ENCODE measurements around the gene PUS10.
"Not testable (repeated sequence)": the region's sequence is repeated elsewhere in the genome, so short reads cannot be mapped to it uniquely, and the experiment has no call there.

Gene PUS10

DNA sequence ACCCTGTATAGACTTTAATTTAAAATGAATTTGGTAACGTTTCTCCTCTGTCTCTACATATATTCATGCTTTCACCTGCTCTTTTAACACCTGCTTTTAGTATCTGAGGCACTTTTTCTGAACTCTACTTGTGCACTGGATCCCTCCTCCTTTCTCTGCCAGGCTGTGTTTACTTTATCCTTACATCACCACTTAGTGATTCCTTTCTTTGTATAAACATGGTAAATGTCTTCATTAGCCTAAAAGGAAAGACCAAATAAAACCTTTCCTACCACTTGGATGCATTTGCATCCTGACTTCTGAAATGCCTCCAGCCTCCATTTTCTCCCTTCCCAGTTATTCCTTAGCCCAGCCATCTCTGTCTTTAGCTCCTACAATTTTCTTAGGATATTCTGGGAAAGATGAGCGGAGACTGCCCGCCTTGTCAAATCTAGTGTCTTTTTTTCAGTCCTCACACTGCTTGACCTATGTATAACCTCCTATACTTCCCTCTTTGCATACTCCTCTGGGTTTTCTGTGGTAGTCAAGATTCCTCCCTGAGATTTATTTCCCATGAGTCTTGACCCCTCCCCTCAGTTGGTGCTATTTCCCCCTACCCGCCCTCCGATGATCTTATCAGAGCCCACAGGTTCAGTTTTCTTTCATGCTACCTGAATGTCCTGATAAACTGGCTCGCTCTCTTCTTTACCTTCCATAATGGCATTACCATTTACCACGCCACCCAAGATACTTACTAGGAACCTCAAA, 91.9 kb downstream of the PUS10 start:
- TF ChIP-seq MYC (IDR thresholded peaks at IDR 0.05; ENCODE audit: low read depth, low read length) (no peak), POLR2A (IDR thresholded peaks at IDR 0.05; ENCODE audit: extremely low read depth, insufficient read length) (no peak), MAX (IDR thresholded peaks at IDR 0.05; ENCODE audit: low read depth, low read length) (no peak), CTCF (IDR thresholded peaks at IDR 0.05; ENCODE audit: low read depth, low read length) (no peak)
- H3K4me3 ChIP-seq (ENCODE audit: low read depth, low read length) = no peak overlapping the region
- peak; percentile 49 for DNase-seq (ENCODE audit: low read depth)

- no peak for DNase-seq (ENCODE audit: low read depth)
- no peak overlapping the region for H3K4me3 ChIP-seq (ENCODE audit: low read depth, low read length)
- no peak for TF ChIP-seq POLR2A (IDR thresholded peaks at IDR 0.05; ENCODE audit: extremely low read depth, insufficient read length)
- no peak for TF ChIP-seq CTCF (IDR thresholded peaks at IDR 0.05; ENCODE audit: low read depth, low read length)
- no peak for TF ChIP-seq MYC (IDR thresholded peaks at IDR 0.05; ENCODE audit: low read depth, low read length)
- no peak for TF ChIP-seq MAX (IDR thresholded peaks at IDR 0.05; ENCODE audit: low read depth, low read length)
Measured at GRCh38 chr2:60907329-60907728, 110.7 kb downstream of the PUS10 start.

DNA sequence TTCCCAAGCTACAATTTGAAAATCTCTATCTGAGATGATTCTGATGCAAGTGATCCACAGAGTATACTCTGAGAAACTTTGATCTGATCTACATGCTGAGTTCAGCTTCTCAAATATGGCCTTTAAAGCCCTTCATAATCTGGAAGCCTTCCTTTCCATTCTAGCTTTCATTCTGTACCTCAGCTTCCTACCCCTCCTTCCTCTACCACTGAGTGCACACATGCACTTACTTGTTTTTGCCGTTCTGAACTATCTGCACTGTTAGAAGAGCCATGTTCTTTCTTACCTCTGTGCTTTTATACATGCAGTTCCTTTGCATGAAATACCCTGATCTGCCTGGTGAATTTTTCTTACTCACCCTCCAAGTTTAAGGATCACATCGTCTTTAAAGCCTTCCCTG, 111.7 kb downstream of the PUS10 start:
- H3K4me3 ChIP-seq (ENCODE audit: low read depth, low read length) = no peak overlapping the region
- no peak for DNase-seq (ENCODE audit: low read depth)
- TF ChIP-seq MAX (IDR thresholded peaks at IDR 0.05; ENCODE audit: low read depth, low read length) (no peak), POLR2A (IDR thresholded peaks at IDR 0.05; ENCODE audit: extremely low read depth, insufficient read length) (no peak), CTCF (IDR thresholded peaks at IDR 0.05; ENCODE audit: low read depth, low read length) (no peak), MYC (IDR thresholded peaks at IDR 0.05; ENCODE audit: low read depth, low read length) (no peak)

- not testable (repeated sequence) for DNase-seq (ENCODE audit: low read depth); H3K4me3 ChIP-seq (ENCODE audit: low read depth, low read length)
Measured at GRCh38 chr2:60905867-60906266, 112.2 kb downstream of the PUS10 start.

GRCh38 chr2:60901296-60901695, 116.8 kb downstream of the PUS10 start:
- not testable (repeated sequence) for DNase-seq (ENCODE audit: low read depth); H3K4me3 ChIP-seq (ENCODE audit: low read depth, low read length)

DNA sequence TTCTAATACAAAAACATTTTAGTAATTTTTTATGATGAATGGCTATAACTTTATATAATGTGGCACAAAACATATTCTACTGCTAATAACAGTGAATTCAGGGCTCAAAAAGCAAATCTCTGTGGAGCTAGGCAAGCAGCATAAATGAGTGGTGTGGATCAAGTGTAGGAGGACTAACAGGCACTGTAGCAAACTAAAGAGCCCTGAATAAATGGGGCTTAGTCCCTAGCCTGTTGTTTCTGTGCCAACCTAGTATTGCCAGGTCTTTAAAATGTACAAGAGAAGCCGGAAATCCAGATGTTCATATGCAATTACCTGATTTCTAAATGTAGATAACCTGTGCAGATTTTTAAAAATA, 118.2 kb downstream of the PUS10 start:
- TF ChIP-seq MAX (IDR thresholded peaks at IDR 0.05; ENCODE audit: low read depth, low read length) (no peak), CTCF (IDR thresholded peaks at IDR 0.05; ENCODE audit: low read depth, low read length) (no peak), POLR2A (IDR thresholded peaks at IDR 0.05; ENCODE audit: extremely low read depth, insufficient read length) (no peak), MYC (IDR thresholded peaks at IDR 0.05; ENCODE audit: low read depth, low read length) (no peak)
- H3K4me3 ChIP-seq (ENCODE audit: low read depth, low read length) = no peak overlapping the region
- no peak for DNase-seq (ENCODE audit: low read depth)

DNA sequence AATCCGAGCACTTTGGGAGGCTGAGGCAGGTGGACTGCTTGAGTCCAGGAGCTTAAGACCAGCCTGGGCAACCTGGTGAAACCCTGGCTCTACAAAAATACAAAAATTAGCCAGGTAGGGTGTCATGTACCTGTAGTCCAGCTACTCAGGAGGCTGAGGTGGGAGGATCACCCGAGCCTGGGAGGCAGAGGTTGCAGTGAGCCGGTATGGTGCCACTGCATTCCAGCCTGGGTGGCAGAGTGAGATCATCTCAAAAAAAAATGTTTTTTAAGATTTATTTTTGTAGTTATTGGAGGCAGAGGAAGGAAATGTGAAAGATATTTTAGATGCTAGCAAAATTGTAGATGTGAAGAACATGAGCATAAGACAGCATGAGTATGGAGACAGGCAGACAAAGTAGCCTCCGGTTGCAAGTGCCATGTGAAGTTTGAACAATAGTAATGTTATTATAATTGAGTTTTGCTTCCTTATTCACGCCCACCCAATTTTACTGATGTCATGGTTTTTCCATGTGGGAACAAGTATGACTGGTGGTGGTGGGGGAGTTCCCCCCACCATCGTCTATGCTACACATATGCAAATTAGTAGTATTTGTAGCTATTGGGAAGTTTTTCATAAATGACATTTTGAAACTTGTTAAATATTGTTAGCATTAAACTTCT, 118.7 kb downstream of the PUS10 start:
- no peak overlapping the region for H3K4me3 ChIP-seq (ENCODE audit: low read depth, low read length)
- no peak for TF ChIP-seq MAX (IDR thresholded peaks at IDR 0.05; ENCODE audit: low read depth, low read length)
- TF ChIP-seq MYC (IDR thresholded peaks at IDR 0.05; ENCODE audit: low read depth, low read length) = no peak
- TF ChIP-seq CTCF (IDR thresholded peaks at IDR 0.05; ENCODE audit: low read depth, low read length) = no peak
- DNase-seq (ENCODE audit: low read depth) = no peak

Data from NB4 (cell line).